CD1c-positive myeloid dendritic cell (primary cell): Measurements from ENCODE around the gene RERE.

Experiments used
- DNase-seq: peaks from one replicate; pipeline ENCODE4 v3.0.0-alpha.2; 2016; ENCODE audit errors: extremely low spot score

RERE gene

DNA sequence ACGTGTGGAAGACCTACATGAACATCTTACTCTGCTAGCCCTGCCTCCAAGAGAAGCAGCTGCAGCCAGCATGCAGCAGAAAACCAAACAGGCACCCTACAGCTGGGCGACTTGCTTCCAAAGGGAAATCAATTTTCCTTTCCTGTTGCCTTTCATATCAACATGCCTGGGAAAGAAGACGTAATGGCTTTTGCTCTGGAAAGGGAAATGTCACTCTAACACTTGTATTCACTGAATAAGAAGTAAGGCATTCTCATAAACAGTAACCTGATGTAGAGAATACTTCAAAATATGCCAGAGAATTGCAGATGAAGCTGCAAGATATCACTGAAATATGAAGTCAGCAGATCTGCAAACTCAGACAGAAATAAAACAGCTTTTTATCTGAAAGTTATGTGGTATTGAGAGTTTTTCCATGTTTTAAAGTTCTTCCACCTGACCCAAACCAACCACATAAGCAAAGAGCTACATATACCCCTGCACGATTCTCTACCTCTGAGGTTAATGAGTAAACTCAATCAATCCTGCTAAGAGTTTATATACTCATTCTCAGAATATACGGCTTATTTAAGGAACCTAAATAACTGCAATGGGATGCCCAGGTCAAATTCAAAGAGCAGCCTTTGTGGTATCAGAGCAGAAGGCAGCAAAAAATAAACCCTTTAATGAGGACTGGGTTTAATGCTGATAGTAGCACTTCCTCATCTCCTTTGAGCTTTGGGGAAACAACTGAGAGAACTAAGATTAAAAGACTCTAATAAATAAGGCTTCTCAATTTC is 150.9 kb downstream of the RERE start:
- no peak for DNase-seq

- DNase-seq = no peak
Observed at GRCh38 chr1:8665833-8666232, 151.6 kb downstream of the RERE start.

GRCh38 chr1:8664887-8665286 is 152.6 kb downstream of the RERE start:
- DNase-seq = no peak

- no peak for DNase-seq
Observed at GRCh38 chr1:8663915-8664329, 153.5 kb downstream of the RERE start.

GRCh38 chr1:8663090-8663802 is 154.2 kb downstream of the RERE start:
- DNase-seq = no peak

DNA sequence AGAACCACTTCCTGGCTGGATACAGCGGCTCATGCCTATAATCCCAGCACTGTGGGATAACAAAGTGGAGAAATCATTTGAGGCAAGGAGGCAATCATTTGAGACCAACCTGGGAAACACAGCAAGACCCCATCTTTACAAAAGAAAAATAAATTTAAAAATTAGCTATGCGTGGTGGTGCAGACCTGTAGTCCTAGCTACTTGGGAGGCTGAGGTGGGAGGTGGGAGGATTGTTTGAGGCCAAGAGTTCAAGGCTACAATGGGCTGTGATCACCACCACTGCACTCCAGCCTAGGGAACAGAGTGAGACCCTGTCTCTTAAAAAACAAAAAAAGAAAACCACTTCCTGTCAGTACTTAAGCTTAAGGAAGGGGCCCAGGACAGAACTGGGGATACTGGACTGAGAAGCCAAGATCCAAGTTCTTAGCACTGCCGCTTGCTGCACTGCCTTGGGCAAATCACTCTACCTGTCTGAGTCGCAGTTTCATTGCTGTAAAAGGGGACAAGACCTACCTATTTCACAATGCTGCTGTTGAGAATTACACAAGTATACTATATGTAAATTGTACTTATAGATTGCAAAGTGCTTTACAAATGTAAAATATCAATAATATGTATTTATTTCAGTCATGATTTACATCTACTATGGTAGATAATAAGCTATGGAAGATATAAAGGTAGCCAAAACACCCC is 154.9 kb downstream of the RERE start:
- DNase-seq = no peak

DNA sequence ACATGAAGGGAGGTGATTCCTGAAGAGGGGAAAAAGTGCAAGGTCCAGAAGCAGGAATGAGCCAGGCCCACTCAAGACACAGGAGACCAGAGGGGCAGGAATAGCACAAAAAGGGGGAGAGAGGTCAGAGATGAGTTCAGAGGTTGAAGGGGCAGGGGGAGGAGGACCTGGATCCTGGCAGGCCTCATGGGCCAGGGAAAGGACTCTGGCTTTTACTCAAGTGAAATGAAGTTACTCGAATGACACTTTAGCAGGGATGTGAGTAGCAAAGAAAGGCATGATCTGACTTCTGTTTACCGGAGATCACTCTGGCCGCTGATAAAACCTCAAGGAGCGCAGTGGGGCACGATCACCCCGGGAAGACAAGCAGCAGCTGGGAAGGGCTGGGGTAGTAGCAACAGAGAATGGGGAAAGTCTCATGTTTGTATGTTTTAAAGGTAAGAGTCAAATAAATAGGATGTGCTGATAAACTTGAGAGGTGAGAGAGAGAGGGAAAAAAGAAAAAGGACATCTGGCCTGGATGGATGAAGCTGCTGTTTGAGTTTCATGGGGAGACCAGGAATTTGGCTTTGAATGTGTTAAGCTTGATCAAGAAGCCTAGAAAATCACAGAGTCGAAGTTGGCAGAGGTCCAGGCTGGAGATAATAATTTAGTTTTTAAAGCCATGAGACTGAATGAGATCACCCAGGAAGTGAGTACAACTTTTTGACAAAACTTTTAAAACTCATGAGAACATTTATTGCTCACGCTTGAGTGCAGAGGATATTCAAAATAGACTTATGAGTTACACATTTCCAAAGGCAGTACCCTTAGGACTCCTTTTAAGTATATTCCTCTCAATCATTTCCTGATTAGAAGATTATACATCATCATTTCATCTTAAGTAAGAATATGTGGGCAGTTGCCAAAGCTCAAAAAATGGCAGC is 156.0 kb downstream of the RERE start:
- DNase-seq = peak; percentile 18

- no peak for DNase-seq
Observed at GRCh38 chr1:8660411-8660828, 157.0 kb downstream of the RERE start.

GRCh38 chr1:8659593-8659992 is 157.8 kb downstream of the RERE start:
- DNase-seq = no peak

GRCh38 chr1:8653878-8654277 is 163.6 kb downstream of the RERE start:
- no peak for DNase-seq

- no peak for DNase-seq
Observed at GRCh38 chr1:8652467-8653046, 164.9 kb downstream of the RERE start.

DNA sequence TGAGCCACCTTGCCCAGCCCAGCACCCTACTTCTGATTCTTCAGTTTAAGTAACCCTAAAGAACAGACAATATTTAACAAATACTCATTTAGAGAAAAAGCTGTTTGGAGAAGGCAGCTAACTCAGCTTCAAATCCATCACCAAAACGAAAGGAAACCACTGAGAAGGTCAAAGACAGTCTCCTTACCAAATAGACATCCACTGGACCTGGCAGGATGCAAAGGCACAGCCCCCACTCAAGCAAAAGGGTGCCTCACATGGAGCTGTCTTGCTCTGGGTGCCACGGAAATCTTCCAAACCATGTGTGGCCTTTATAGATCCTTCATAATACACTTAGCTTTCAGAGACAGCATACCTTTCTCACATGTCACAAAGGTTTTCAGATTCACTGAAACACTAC is 165.5 kb downstream of the RERE start:
- DNase-seq = no peak

DNA sequence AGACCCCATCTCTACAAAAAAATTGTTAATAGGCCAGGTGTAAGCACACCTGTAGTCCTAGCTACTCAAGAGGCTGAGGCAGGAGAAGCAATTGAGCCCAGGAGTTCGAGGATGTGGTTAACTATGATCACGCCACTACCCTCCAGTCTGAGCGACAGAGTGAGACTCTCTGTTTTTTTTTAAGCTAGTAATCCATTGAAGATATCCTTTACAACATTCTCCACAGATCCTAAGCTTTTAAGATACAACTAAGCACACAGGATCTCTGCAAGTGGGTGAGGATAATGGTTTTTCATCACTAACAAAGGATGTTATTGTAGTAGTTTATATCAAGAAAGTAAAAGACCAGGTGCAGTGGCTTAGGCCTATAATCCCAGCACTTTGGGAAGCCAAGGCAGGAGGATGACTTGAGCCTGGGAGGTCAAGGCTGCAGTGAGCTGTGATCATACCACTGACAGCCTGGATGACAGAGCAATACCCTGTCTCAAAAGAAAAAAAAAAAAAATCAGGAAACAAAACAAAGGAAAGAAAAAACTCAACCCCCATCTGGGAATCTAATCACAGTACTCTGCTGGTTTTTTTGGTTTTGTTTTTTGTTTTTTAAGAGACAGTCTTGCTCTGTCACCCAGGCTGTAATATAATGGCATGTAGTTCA is 166.1 kb downstream of the RERE start:
- DNase-seq = no peak

GRCh38 chr1:8649875-8650274 is 167.6 kb downstream of the RERE start:
- DNase-seq = no peak

DNA sequence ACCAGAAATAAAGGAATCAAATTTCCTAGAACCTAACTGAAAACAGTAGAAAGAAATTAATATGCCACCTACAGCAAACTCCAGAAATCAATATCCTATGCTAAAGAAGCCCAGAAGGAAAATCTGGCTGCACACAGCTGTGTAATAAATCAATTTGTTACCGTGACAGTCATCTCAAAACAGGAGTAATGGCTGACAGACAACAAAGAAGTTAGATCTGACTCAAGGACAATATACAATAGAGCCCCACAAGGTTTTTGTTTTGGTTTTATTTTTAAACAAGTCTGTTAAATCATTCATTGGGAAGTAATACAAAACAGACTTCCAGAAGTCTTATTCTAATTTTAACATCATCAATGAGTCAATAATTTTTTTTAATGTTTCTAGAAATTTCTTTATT is 168.4 kb downstream of the RERE start:
- no peak for DNase-seq

DNA sequence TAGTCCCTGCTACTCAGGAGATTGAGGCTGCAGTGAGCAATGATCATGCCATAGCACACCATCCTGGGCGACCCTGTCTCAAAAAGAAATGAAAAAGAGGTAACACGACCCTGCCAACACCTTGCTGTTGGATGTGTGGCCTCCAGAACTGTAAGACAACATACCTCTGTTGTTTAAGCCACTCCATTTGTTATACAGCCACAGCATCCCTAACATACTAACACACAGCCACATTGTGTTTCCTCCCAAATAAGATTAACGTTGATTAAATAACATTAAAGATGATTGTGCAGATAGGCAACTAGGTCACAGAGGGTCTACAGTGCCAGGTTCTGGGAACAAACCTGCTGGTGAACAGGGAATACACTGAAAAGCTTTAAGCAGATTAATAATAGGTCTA is 170.4 kb downstream of the RERE start:
- no peak for DNase-seq

DNA sequence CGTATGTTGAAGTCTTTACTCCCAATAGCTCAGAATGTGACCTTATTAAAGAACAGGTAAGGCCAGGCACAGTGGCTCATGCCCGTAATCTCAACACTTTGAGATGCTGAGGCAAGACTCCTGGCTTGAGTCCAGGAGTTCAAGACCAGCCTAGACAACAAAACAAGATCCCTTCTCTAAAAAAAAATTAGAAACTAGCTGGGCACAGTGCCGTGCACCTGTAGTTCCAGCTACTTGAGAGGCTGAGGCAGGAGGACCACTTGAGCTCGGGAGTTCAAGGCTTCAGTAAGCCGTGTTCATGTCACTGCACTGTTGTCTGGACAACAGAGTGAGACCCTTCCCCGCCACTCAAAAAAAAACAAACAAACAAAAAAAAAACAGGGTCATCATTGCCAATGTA is 171.3 kb downstream of the RERE start:
- no peak for DNase-seq

DNA sequence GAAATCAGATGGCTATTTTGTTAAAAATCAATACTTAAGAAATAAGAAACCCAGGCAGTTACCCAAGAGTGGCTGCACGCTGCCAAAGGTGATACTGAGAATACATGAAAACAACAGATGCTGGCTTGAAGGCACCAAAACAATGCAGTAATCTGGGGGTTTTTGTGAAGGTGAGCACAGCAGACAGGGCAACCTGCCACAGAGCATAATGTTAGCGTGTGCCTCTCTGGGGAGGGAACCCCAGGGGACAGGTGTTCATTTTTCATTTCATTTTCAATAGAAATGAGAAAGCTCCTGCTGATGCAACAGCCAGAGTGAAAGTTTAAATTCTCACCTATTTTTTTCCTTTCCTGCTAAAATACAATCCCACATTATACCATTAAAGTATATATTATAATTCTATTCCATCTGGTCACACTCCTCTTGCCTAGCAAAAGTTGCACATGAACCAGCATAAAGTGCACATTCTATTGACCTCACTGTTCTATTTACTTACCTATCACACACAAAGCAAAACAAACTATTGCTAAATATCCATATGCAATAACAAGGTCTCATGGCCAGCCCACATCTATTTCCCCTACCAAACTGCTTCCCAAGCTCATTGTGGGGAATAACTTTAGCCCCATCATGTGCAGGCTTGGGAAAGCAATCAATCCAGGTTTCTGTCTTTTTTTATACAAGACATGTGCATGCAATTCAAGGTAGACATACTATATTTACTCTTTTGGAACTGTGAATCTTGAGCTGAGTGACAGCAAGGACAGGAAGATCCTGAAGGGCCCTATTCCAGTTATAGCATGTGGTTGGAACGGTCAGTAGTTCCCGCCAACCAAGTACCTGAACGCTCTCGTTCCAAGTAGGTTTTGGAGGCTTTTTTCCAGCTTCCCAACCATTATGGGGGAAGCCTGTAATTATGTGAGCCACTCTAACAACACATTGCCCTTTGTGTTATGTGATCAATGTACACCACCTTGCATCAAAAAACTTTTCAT is 173.6 kb downstream of the RERE start:
- no peak for DNase-seq

GRCh38 chr1:8642114-8642513 is 175.3 kb downstream of the RERE start:
- DNase-seq = no peak
